Measurements from ENCODE around the gene TM2D3.
A peak's percentile ranks its signal among the peaks of the same experiment; 100 is the strongest.

The TM2D3 gene

GRCh38 chr15:101652098-101652785, at the start of gene TM2D3:
TSS of gene TM2D3 (minus strand) at chr15:101652381. CDS start at chr15:101652361, 20 bp downstream.
- DNase-seq (ENCODE audit: low read depth, low spot score) = peak; percentile 87

- DNase-seq (ENCODE audit: low read depth, low spot score) = no peak
Measured at GRCh38 chr15:101698314-101698713, 46.1 kb upstream of the TM2D3 start.

GRCh38 chr15:101697488-101697887, 45.3 kb upstream of the TM2D3 start:
- DNase-seq (ENCODE audit: low read depth, low spot score) = no peak

- DNase-seq (ENCODE audit: low read depth, low spot score) = no peak
Measured at GRCh38 chr15:101696829-101697228, 44.6 kb upstream of the TM2D3 start.

- no peak for DNase-seq (ENCODE audit: low read depth, low spot score)
Measured at GRCh38 chr15:101694261-101694660, 42.1 kb upstream of the TM2D3 start.

GRCh38 chr15:101692801-101693598, 40.8 kb upstream of the TM2D3 start:
- no peak for DNase-seq (ENCODE audit: low read depth, low spot score)

GRCh38 chr15:101689901-101690300, 37.7 kb upstream of the TM2D3 start:
- no peak for DNase-seq (ENCODE audit: low read depth, low spot score)

- no peak for DNase-seq (ENCODE audit: low read depth, low spot score)
Measured at GRCh38 chr15:101686718-101687117, 34.5 kb upstream of the TM2D3 start.

GRCh38 chr15:101684877-101685276, 32.7 kb upstream of the TM2D3 start:
- DNase-seq (ENCODE audit: low read depth, low spot score) = no peak

- DNase-seq (ENCODE audit: low read depth, low spot score) = no peak
Measured at GRCh38 chr15:101684384-101684783, 32.2 kb upstream of the TM2D3 start.

- no peak for DNase-seq (ENCODE audit: low read depth, low spot score)
Measured at GRCh38 chr15:101679806-101680205, 27.6 kb upstream of the TM2D3 start.

- DNase-seq (ENCODE audit: low read depth, low spot score) = no peak
Measured at GRCh38 chr15:101676921-101677329, 24.7 kb upstream of the TM2D3 start.

GRCh38 chr15:101675796-101676582, 23.8 kb upstream of the TM2D3 start:
- no peak for DNase-seq (ENCODE audit: low read depth, low spot score)

GRCh38 chr15:101675015-101675414, 22.8 kb upstream of the TM2D3 start:
- no peak for DNase-seq (ENCODE audit: low read depth, low spot score)

- DNase-seq (ENCODE audit: low read depth, low spot score) = no peak
Measured at GRCh38 chr15:101672298-101672697, 20.1 kb upstream of the TM2D3 start.

GRCh38 chr15:101669744-101670143, 17.6 kb upstream of the TM2D3 start:
- no peak for DNase-seq (ENCODE audit: low read depth, low spot score)

- DNase-seq (ENCODE audit: low read depth, low spot score) = no peak
Measured at GRCh38 chr15:101667881-101668280, 15.7 kb upstream of the TM2D3 start.

- DNase-seq (ENCODE audit: low read depth, low spot score) = no peak
Measured at GRCh38 chr15:101664303-101664913, 12.2 kb upstream of the TM2D3 start.

GRCh38 chr15:101662203-101662602, 10.0 kb upstream of the TM2D3 start:
- no peak for DNase-seq (ENCODE audit: low read depth, low spot score)

GRCh38 chr15:101660005-101660404, 7.8 kb upstream of the TM2D3 start:
- no peak for DNase-seq (ENCODE audit: low read depth, low spot score)

GRCh38 chr15:101657968-101658784, 6.0 kb upstream of the TM2D3 start:
- no peak for DNase-seq (ENCODE audit: low read depth, low spot score)
